Activated gamma-delta T cell (primary cell): ENCODE measurements around the gene MAD2L2.
A peak's percentile ranks its signal among the peaks of the same experiment; 100 is the strongest.

Source experiments
- DNase-seq: peaks from one replicate; lab custom pipeline; 2025; lab: John Stamatoyannopoulos, UW
- total RNA-seq, 2 donors: gene quantifications; one replicate each; lab custom pipeline; 2026; lab: John Stamatoyannopoulos, UW

Gene MAD2L2
- 24.1 to 27.3 reads per million in 2 donors for total RNA-seq

GRCh38 chr1:11681071-11681771, at the start of gene MAD2L2:
TSS of gene MAD2L2 (minus strand) at chr1:11681148. CDS start at chr1:11680601, 547 bp downstream.
- DNase-seq, result peak; percentile 85

GRCh38 chr1:11730429-11730891, 49.5 kb upstream of the MAD2L2 start:
- no peak for DNase-seq

DNA sequence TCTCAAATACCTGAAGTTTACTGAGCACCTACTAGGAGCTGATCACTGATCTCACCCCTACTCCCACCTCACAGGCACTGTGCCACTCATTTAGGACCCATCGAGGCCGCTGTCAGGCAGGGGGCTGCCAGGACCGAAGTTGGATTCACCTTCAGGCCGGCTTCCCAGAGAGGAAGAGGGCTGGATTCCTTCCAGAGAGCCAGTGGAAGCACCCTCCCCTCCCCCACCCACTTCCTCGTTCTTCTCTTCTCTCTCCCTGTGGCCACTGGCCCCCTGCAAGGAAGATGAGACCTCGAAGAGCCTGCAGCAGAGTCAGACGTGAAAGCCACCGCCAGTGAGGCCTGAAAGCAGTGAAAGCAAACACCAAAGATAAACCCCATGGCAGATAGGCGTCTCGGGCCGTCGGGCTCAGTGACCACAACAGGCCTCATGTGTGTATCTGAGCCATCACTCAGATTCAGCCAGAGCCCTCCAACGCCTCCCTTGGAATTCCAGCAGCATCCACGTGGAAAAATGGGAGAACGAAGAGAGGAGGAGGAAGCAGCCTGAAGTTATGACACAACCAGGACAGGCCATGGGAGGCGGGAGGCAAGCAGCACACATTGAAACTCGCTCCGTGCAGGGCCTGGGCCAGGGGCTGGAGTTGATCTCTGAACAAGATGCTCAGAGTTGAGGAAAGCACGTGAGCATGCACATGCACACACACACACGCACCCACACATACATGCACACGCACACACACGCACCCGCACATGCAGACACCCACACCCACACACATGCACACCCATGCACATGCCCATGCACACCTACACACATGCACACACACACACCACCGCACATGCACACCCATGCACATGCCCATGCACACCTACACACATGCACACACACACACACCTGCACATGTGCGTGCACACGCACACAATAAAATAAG, 48.8 kb upstream of the MAD2L2 start:
- DNase-seq, result no peak

GRCh38 chr1:11729155-11729497, 48.2 kb upstream of the MAD2L2 start:
- DNase-seq, result no peak

GRCh38 chr1:11728126-11728806, 47.3 kb upstream of the MAD2L2 start:
- DNase-seq, result no peak

GRCh38 chr1:11727119-11727518, 46.2 kb upstream of the MAD2L2 start:
- no peak for DNase-seq

DNA sequence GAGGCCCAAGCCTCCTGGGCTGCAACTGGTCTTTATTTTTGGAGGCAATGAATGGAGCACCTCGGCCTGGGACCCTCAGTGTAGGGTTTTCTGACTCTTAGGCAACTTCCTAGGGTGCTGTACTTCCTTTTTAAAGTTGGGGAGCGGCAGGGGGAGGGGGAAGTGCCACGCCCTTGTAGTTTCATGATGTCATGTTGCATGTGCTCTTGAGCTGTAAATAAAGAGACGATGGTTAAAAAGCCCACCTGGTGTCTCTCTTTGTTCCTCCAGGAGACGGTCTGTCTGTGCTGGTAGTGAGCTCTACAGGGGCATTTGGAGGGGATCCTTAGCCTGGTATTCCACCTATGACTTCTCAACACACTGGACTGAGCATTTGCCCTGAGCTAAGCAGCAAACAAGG, 44.7 kb upstream of the MAD2L2 start:
- no peak for DNase-seq

DNA sequence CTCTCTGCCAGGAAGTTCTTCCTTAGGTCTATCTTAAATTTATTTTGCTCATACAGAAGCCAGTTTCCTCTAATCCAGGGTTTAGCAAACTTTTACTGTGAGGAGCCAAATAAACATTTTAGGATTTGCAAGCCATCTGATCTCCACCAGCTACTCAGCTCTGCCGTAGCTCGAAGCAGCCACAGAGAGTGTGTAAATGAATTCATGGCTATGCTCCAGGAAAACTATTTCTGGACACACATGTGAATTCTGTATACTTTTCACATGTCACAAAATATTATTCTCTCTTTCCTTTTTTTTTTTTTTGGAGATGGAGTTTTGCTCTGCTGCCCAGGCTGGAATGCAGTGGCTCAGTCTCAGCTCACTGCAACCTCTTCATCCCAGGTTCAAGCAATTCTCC, 41.6 kb upstream of the MAD2L2 start:
- no peak for DNase-seq

GRCh38 chr1:11721311-11721710, 40.4 kb upstream of the MAD2L2 start:
- DNase-seq, result no peak

DNA sequence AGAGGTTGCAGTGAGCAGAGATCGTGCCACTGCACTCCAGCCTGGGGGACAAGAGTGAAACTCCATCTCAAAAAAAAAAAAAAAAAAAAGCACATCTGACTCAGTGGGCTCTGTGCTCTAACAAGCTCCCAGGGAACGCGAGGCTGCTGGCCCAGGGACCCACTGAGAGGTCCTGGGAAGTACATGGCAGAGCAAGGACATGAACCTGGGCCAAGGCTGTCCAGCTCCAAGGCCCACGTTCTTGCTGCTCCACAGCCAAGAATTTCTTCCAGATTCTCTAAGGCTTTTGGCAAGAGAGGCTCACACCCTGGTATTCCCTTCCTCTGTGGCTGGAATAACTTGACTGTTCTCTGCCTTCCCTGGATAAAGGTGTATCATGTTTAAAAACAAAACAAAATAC, 39.6 kb upstream of the MAD2L2 start:
- no peak for DNase-seq

DNA sequence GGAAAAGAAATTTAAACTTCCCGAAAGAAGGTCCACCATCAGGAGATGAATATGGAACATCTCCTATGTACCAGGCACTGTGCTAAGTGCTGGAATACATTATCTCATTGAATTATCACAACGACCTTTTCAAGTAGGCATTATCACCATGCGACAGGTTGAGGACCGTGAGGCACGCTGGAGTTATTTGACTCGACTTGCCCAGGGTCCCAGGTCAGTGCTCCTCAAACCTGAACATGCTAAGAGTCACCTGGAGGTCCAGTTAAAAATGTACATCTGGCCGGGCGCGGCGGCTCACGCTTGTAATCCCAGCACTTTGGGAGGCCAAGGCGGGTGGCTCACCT, 39.1 kb upstream of the MAD2L2 start:
- DNase-seq, result no peak

DNA sequence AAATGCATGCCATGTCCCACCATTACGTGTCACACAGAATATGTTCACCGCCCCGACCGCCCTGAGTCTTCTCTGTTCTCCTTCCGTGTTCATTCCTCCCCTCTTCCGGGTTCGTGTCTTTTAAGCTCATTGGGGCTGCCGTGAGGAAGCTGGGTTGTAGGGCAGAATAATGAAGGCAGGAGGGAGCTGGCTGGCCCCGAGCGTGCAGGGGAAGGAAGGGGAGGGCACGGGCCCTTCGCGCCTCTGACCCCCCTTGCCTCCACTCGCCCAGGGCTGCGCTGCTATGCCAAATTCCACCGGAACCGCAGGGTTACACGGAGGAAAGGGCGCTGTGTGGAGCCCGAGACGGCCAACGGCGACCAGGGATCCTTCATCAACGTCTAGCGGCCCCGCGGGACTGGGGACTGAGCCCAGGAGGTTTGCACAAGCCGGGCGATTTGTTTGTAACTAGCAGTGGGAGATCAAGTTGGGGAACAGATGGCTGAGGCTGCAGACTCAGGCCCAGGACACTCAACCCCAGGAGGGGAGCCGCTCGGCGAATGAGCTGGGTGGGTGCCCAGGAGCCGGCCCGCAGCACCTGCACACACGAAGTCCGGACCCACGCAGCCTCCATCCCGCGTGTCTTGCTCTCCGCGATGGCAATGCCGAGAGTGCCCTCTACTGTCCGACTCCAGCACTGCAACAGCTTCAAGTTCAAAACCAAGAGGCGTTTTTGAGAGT, 38.5 kb upstream of the MAD2L2 start:
- peak; percentile 42 for DNase-seq

DNA sequence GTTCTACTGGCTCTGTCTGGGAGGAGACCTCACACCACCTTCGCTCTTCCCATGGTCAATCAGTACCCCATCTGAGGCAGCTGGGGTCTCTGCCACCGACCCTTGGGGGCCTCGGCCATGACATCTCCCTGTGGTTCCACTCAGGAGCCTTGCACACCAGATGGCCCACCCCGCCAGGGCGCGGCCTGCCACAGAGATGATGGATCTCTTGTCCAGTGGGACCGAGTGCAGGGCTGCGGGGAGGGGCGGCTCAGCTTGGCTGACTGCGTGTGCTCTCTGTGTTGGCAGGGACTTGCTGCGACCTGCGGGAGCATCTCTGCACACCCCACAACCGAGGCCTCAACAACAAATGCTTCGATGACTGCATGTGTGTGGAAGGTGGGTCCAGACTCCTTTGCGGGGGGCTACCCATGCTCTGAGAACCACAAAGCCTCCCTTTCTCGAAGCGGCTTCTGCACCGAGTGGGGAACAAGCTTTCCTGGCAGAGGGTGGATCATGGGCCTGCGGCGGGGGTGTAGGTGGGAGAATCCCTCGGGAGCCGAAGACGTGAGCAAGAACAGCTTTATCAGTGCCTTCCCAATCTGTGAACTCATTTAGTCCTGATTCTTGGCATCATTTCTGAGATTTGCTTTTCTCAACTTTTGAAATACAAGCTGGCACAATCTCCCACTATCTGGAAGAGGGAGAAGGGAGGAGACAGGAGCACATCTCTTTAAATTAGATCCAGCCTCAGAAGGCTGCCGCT, 34.1 kb upstream of the MAD2L2 start:
- no peak for DNase-seq

- DNase-seq, result no peak
Observed at GRCh38 chr1:11713095-11713494, 32.1 kb upstream of the MAD2L2 start.

- DNase-seq, result no peak
Observed at GRCh38 chr1:11712285-11712684, 31.3 kb upstream of the MAD2L2 start.

DNA sequence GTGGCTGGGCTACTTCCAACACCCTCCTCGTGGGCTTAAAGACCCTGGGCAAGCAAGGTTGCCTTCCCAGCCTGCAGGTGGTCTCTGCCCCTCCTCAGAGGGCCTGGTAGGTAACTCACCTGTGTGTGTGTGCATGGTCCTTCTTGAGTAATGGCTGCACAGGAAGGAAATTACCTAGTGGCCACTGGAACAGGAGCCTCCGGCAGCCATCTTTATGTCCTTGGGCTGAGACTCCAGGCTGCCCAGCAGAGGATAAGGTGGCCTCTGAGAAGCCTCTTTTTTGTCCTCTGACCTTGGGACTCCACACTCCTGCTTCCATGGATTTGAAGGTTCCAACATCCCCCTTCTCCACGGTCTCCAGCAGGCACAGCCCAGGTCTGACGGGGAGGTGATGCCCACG, 30.5 kb upstream of the MAD2L2 start:
- DNase-seq, result no peak

GRCh38 chr1:11708554-11709350, 27.8 kb upstream of the MAD2L2 start:
- no peak for DNase-seq

DNA sequence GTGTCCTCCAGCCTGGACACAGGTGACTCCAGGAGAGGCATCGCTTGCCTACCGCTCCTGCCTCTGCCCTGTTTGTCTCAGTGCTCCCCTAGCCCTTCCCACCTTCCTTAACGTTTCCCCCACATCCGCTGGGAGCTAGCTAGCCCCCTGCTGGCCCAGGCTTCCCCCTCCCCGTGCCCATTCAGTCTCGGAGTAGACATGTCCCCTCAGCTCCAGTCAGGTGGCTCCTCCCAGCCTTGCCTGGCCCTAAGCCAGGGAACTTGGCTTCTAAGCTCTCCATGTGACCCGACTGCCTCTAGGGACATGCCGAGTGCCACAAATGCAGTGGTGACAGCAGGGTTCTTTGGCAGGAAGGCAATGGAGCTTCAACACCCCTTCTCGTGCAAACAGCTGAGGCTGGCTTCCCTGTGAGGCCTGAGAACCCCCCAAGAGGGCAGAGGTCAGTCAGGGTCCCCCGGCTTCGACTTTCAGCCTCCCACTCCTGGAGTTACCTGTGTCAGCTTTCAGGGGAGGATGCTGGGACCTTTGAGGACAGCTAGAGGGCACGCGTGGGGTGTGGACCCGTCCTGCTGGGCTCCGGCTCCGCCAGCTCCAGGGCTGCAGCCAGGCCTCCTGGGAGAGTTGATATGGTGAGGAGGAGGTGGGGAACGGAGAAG, 26.8 kb upstream of the MAD2L2 start:
- no peak for DNase-seq

DNA sequence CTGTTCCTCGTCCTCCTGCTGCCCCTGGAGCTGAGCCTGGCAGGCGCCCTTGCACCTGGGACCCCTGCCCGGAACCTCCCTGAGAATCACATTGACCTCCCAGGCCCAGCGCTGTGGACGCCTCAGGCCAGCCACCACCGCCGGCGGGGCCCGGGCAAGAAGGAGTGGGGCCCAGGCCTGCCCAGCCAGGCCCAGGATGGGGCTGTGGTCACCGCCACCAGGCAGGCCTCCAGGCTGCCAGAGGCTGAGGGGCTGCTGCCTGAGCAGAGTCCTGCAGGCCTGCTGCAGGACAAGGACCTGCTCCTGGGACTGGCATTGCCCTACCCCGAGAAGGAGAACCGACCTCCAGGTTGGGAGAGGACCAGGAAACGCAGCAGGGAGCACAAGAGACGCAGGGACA, 25.3 kb upstream of the MAD2L2 start:
- no peak for DNase-seq

DNA sequence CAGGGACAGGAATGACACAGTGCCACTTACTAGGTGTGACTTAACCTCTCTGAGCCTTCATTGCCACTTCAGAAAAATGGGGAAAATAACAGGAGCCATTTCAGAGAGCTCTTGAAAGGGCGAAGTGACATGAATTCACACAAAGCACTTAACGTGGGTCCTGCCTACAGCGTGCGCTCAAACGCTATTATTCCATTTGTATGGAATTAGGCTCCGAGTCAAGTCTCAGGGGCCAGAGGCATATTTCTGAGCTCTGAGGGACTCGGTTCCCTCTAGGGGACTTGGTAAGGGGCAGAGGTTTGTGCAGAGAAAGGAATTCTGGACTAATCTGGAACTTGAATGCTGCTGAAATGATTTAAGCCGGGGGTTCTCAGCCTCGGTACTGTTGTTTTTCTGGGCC, 24.6 kb upstream of the MAD2L2 start:
- DNase-seq, result no peak
